ENCODE measurements around the gene FAM229A.

The FAM229A gene

GRCh38 chr1:32327204-32327603, 35.1 kb downstream of the FAM229A start:
- DNase-seq, result no peak

- DNase-seq, result no peak
Observed at GRCh38 chr1:32321712-32322291, 40.5 kb downstream of the FAM229A start.

GRCh38 chr1:32318127-32318869, 44.0 kb downstream of the FAM229A start:
- no peak for DNase-seq

- no peak for DNase-seq
Observed at GRCh38 chr1:32316903-32317277, 45.4 kb downstream of the FAM229A start.

- DNase-seq, result peak in 1 of 3 experiments; percentile 90
Observed at GRCh38 chr1:32311709-32312393, 50.4 kb downstream of the FAM229A start.

All from NCI-H1417 (cell line).